HG02588 (cell line): ENCODE results near the gene AP3B1.
"Not testable (repeated sequence)": the region's sequence is repeated elsewhere in the genome, so short reads cannot be mapped to it uniquely, and the experiment has no call there.

ENCODE experiments used
- ATAC-seq: cut with Tn5 transposase; IDR thresholded peaks from one replicate; pipeline ENCODE4 v1.9.1; 2021; ENCODE audit warnings: mild to moderate bottlenecking, moderate library complexity; ENCODE audit not compliant: unreplicated experiment

Gene AP3B1

GRCh38 chr5:78077369-78078068, 217.0 kb downstream of the AP3B1 start:
- ATAC-seq: no peak

- ATAC-seq: no peak
Measured at GRCh38 chr5:78076351-78076750, 218.1 kb downstream of the AP3B1 start.

GRCh38 chr5:78075301-78075700, 219.2 kb downstream of the AP3B1 start:
- ATAC-seq: no peak

- not testable (repeated sequence) for ATAC-seq
Measured at GRCh38 chr5:78070691-78071090, 223.8 kb downstream of the AP3B1 start.

- not testable (repeated sequence) for ATAC-seq
Measured at GRCh38 chr5:78067581-78067980, 226.9 kb downstream of the AP3B1 start.

- ATAC-seq: not testable (repeated sequence)
Measured at GRCh38 chr5:78066722-78067121, 227.8 kb downstream of the AP3B1 start.

GRCh38 chr5:78065663-78066062, 228.8 kb downstream of the AP3B1 start:
- ATAC-seq: no peak

GRCh38 chr5:78064941-78065472, 229.5 kb downstream of the AP3B1 start:
- no peak for ATAC-seq

GRCh38 chr5:78063495-78063894, 231.0 kb downstream of the AP3B1 start:
- ATAC-seq: no peak

- no peak for ATAC-seq
Measured at GRCh38 chr5:78062645-78063044, 231.9 kb downstream of the AP3B1 start.

GRCh38 chr5:78060421-78060820, 234.1 kb downstream of the AP3B1 start:
- ATAC-seq: no peak

GRCh38 chr5:78058625-78059024, 235.9 kb downstream of the AP3B1 start:
- no peak for ATAC-seq

GRCh38 chr5:78056901-78057514, 237.5 kb downstream of the AP3B1 start:
- ATAC-seq: no peak

GRCh38 chr5:78056053-78056452, 238.4 kb downstream of the AP3B1 start:
- no peak for ATAC-seq

- ATAC-seq: no peak
Measured at GRCh38 chr5:78050888-78051287, 243.6 kb downstream of the AP3B1 start.

GRCh38 chr5:78046823-78047222, 247.7 kb downstream of the AP3B1 start:
- not testable (repeated sequence) for ATAC-seq

- ATAC-seq: no peak
Measured at GRCh38 chr5:78046006-78046405, 248.5 kb downstream of the AP3B1 start.

GRCh38 chr5:78041805-78042204, 252.7 kb downstream of the AP3B1 start:
- ATAC-seq: no peak

GRCh38 chr5:78025540-78025939, 269.0 kb downstream of the AP3B1 start:
- ATAC-seq: no peak

GRCh38 chr5:78019744-78020143, 274.8 kb downstream of the AP3B1 start:
- no peak for ATAC-seq

GRCh38 chr5:78016863-78017529, 277.5 kb downstream of the AP3B1 start:
- no peak for ATAC-seq
